ENCODE results near the gene RAB19.

DNA sequence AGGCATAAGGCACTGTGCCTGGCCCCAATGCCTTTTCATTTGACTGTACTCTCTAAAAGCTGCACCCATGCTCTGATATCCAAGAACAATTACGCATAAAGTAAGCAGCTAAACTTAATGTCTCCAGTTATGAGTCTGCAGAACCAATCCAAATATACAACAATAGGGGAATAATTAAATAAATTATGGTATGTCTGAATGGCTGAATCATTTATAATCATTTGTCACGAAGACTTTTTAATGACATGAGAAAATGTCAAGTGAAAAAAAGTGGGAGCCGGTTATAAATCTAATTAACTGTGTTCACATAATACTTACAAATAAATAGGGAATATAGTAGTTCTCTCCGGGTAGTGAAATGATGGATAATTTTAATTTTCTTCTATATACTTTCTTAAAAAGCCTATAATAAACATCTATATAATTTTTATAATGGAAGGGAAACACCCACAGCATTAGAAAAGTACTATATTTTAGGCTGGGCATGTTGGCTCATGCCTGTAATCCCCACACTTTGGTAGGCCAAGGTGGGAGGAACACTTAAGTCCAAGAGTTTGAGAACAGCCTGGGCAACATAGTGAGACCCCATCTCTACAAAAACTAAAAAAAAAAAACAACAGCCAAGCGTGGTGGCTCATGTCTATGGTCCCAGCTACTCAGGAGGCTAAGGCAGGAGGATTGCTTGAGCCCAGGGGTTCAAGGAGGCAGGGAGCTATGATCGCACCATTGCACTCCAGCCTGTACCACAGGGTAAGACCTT lies 19.7 kb upstream of the RAB19 start:
- TF ChIP-seq, protein P1, sequence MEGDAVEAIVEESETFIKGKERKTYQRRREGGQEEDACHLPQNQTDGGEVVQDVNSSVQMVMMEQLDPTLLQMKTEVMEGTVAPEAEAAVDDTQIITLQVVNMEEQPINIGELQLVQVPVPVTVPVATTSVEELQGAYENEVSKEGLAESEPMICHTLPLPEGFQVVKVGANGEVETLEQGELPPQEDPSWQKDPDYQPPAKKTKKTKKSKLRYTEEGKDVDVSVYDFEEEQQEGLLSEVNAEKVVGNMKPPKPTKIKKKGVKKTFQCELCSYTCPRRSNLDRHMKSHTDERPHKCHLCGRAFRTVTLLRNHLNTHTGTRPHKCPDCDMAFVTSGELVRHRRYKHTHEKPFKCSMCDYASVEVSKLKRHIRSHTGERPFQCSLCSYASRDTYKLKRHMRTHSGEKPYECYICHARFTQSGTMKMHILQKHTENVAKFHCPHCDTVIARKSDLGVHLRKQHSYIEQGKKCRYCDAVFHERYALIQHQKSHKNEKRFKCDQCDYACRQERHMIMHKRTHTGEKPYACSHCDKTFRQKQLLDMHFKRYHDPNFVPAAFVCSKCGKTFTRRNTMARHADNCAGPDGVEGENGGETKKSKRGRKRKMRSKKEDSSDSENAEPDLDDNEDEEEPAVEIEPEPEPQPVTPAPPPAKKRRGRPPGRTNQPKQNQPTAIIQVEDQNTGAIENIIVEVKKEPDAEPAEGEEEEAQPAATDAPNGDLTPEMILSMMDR (IDR thresholded peaks at IDR 0.05; ENCODE audit: insufficient read depth, low read length): no peak
- TF ChIP-seq POLR2AphosphoS5 (IDR thresholded peaks at IDR 0.05; ENCODE audit: low read depth): no peak
- TF ChIP-seq, protein P2, sequence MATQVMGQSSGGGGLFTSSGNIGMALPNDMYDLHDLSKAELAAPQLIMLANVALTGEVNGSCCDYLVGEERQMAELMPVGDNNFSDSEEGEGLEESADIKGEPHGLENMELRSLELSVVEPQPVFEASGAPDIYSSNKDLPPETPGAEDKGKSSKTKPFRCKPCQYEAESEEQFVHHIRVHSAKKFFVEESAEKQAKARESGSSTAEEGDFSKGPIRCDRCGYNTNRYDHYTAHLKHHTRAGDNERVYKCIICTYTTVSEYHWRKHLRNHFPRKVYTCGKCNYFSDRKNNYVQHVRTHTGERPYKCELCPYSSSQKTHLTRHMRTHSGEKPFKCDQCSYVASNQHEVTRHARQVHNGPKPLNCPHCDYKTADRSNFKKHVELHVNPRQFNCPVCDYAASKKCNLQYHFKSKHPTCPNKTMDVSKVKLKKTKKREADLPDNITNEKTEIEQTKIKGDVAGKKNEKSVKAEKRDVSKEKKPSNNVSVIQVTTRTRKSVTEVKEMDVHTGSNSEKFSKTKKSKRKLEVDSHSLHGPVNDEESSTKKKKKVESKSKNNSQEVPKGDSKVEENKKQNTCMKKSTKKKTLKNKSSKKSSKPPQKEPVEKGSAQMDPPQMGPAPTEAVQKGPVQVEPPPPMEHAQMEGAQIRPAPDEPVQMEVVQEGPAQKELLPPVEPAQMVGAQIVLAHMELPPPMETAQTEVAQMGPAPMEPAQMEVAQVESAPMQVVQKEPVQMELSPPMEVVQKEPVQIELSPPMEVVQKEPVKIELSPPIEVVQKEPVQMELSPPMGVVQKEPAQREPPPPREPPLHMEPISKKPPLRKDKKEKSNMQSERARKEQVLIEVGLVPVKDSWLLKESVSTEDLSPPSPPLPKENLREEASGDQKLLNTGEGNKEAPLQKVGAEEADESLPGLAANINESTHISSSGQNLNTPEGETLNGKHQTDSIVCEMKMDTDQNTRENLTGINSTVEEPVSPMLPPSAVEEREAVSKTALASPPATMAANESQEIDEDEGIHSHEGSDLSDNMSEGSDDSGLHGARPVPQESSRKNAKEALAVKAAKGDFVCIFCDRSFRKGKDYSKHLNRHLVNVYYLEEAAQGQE (IDR thresholded peaks at IDR 0.05; ENCODE audit: insufficient replicate concordance, low read depth): no peak
- no peak for TF ChIP-seq SPI1 (IDR thresholded peaks at IDR 0.05; ENCODE audit: borderline replicate concordance, low read depth)
- TF ChIP-seq GABPA (IDR thresholded peaks at IDR 0.05; ENCODE audit: low read depth): no peak

Data from HL-60 (cell line).